ENCODE measurements around the gene MYB. TPM values are rescaled to one million over a fixed set of nuclear protein-coding genes. Genes with fewer than 3 reads are reported as not detected.

Gene MYB
- total RNA-seq, 2 donors from 2014 or later, result 5.3 to 5.4 TPM

GRCh38 chr6:135236319-135236718 lies 55.2 kb downstream of the MYB start:
- no peak overlapping the region for H3K9ac ChIP-seq (ENCODE audit: extremely low read depth, low read length, poor library complexity, severe bottlenecking)
- H3K36me3 ChIP-seq (ENCODE audit: control insufficient read depth, insufficient read depth, low read length), result no peaks in the 10 kb centered on the region
- no peaks in the 10 kb centered on the region for H3K27me3 ChIP-seq (ENCODE audit: control insufficient read depth, insufficient read depth, low read length, poor library complexity, severe bottlenecking)
- Mint-ChIP-seq H3K4me1 (peaks cover 10% of the 10 kb centered on the region), H3K36me3 (ENCODE audit: low read depth) (no peaks in the 10 kb centered on the region), H3K9me3 (no peaks in the 10 kb centered on the region), H3K27ac (no peak overlapping the region), H3K27me3 (ENCODE audit: insufficient read depth) (peaks cover 3% of the 10 kb centered on the region), H3K4me3 (no peak overlapping the region)
- no peak overlapping the region for H3K4me3 ChIP-seq (ENCODE audit: low read length)
- no peak overlapping the region for H3K27ac ChIP-seq (ENCODE audit: low read depth, low read length)
- no peak for DNase-seq
- TF ChIP-seq CTCF (conservative IDR thresholded peaks at IDR 0.05), result no peak
- WGBS, 2 experiments (ENCODE audit: insufficient coverage in 1 of 2, insufficient read length in 1 of 2), result 81 to 100% methylated on average over 1 of the region's 1 CpG
- no peaks in the 10 kb centered on the region for H3K9me3 ChIP-seq (ENCODE audit: control insufficient read depth, low read length)
- H3K4me1 ChIP-seq (ENCODE audit: control insufficient read depth, insufficient read depth, low read length), result peaks cover 3% of the 10 kb centered on the region

GRCh38 chr6:135236732-135237131 lies 55.6 kb downstream of the MYB start:
- DNase-seq, result peak; percentile 57
- no peak overlapping the region for H3K27ac ChIP-seq (ENCODE audit: low read depth, low read length)
- H3K9ac ChIP-seq (ENCODE audit: extremely low read depth, low read length, poor library complexity, severe bottlenecking), result no peak overlapping the region
- H3K4me3 ChIP-seq (ENCODE audit: low read length), result no peak overlapping the region
- no peaks in the 10 kb centered on the region for H3K27me3 ChIP-seq (ENCODE audit: control insufficient read depth, insufficient read depth, low read length, poor library complexity, severe bottlenecking)
- no peak overlapping the region for H3K4me3 Mint-ChIP-seq
- no peak overlapping the region for H3K27ac Mint-ChIP-seq
- no peaks in the 10 kb centered on the region for H3K36me3 ChIP-seq (ENCODE audit: control insufficient read depth, insufficient read depth, low read length)
- no peaks in the 10 kb centered on the region for H3K9me3 Mint-ChIP-seq
- no peaks in the 10 kb centered on the region for H3K9me3 ChIP-seq (ENCODE audit: control insufficient read depth, low read length)
- H3K36me3 Mint-ChIP-seq (ENCODE audit: low read depth), result no peaks in the 10 kb centered on the region
- H3K27me3 Mint-ChIP-seq (ENCODE audit: insufficient read depth), result peaks cover 3% of the 10 kb centered on the region
- TF ChIP-seq CTCF (conservative IDR thresholded peaks at IDR 0.05), result no peak
- 67 to 75% methylated on average over 6 of the region's 6 CpGs for WGBS, 2 experiments (ENCODE audit: insufficient coverage in 1 of 2, insufficient read length in 1 of 2)
- peaks cover 9% of the 10 kb centered on the region for H3K4me1 Mint-ChIP-seq
- no peaks in the 10 kb centered on the region for H3K4me1 ChIP-seq (ENCODE audit: control insufficient read depth, insufficient read depth, low read length)

GRCh38 chr6:135240711-135241110 lies 59.6 kb downstream of the MYB start:
- Mint-ChIP-seq H3K36me3 (ENCODE audit: low read depth) (no peaks in the 10 kb centered on the region), H3K27me3 (ENCODE audit: insufficient read depth) (peaks cover 3% of the 10 kb centered on the region), H3K4me3 (no peak overlapping the region), H3K27ac (no peak overlapping the region), H3K4me1 (peaks cover 16% of the 10 kb centered on the region), H3K9me3 (no peaks in the 10 kb centered on the region)
- H3K4me1 ChIP-seq (ENCODE audit: control insufficient read depth, insufficient read depth, low read length), result no peaks in the 10 kb centered on the region
- H3K27ac ChIP-seq (ENCODE audit: low read depth, low read length), result no peak overlapping the region
- no peak overlapping the region for H3K4me3 ChIP-seq (ENCODE audit: low read length)
- H3K9ac ChIP-seq (ENCODE audit: extremely low read depth, low read length, poor library complexity, severe bottlenecking), result no peak overlapping the region
- H3K9me3 ChIP-seq (ENCODE audit: control insufficient read depth, low read length), result no peaks in the 10 kb centered on the region
- WGBS, 2 experiments (ENCODE audit: insufficient coverage in 1 of 2, insufficient read length in 1 of 2), result 90 to 93% methylated on average over 4 to 5 of the region's 5 CpGs
- DNase-seq, result no peak
- no peaks in the 10 kb centered on the region for H3K36me3 ChIP-seq (ENCODE audit: control insufficient read depth, insufficient read depth, low read length)
- no peak for TF ChIP-seq CTCF (conservative IDR thresholded peaks at IDR 0.05)
- H3K27me3 ChIP-seq (ENCODE audit: control insufficient read depth, insufficient read depth, low read length, poor library complexity, severe bottlenecking), result no peaks in the 10 kb centered on the region

Data from endodermal cell (in vitro differentiated cells).